Cortex of kidney (tissue), 1 donor: Measurements from ENCODE around the gene RIMBP2.

Source experiments
- DNase-seq: peaks from one replicate; lab custom pipeline; 2025; lab: John Stamatoyannopoulos, UW

RIMBP2 gene

GRCh38 chr12:130537655-130538054 lies 178.4 kb downstream of the RIMBP2 start:
- no peak for DNase-seq

- DNase-seq, result no peak
Measured at GRCh38 chr12:130537051-130537450, 179.0 kb downstream of the RIMBP2 start.

- no peak for DNase-seq
Measured at GRCh38 chr12:130530429-130530828, 185.7 kb downstream of the RIMBP2 start.

DNA sequence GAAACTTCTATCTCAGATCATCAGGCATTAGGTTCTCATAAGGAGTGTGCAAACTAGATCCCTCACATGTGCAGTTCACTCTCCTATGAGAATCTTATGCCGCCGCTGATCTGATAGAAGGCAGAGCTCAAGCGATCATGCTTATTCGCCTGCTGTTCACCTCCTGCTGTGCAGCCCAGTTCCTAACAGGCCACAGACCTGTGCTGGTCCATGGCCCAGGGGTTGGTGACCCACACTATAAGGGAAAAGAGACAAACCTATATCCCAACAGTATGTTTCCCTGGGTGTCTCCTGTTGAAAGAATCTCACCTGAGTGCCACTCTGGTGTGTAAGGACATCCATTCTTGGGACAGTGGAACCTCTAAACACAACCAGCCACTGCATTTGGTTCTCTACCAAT lies 186.3 kb downstream of the RIMBP2 start:
- DNase-seq, result no peak

GRCh38 chr12:130527239-130527638 lies 188.9 kb downstream of the RIMBP2 start:
- no peak for DNase-seq

DNA sequence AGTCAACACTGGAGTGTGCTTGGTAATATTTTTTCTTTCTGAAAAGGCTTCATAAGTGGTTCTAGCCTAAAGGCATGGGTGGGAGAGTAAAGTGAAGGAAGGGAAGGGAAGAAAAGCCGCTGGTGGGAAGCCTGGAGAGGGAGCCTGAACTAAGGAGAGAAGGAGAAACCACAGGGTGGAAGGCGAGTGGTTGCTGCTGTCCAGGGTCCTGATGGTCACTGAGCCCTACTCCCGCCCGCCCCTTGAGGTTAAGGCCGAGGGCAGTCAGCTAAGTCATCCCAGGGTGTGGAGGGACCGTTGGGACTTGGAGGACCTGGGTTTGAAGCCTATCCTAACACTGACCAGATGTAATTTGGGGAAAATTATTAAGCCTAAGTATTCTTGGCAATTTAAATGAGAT lies 189.3 kb downstream of the RIMBP2 start:
- DNase-seq, result no peak

DNA sequence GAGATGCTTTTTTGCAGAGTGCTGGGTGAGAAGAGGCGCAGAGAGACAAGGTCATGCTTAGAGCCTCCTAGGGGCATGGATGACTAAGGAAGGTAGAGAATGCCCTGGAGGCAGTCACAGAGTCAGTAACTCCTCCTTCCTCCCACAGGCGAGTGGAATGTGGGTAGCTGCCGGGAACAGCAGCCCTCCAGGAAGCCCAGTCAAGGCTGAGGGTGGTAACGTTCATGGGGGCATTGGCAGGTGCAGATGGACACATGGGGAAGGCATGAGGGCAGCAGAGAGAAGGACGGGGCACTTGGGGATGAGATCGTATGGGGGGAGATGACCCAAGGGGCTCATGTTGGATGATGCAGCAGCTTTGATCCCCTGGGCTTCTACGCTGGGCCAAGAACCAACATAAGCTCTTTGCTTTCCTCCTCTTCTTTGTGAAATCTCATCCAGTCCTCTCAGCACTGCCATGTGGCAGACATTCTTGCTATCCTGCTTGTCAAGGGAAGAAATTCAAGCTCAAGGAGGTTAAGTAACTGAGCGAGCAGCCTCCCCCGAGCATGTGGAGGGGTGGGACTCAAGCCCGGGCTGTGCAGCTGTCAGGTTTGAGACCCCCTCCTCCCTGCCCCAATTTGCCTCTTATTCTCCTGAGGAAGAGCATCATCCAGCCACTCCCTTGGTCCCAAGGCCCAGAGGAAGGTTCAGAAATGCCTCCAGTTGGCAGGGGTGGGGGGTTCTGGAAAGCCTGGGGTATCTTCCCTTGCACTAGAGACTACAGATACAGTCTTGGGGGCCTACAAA lies 190.5 kb downstream of the RIMBP2 start:
- DNase-seq, result no peak

DNA sequence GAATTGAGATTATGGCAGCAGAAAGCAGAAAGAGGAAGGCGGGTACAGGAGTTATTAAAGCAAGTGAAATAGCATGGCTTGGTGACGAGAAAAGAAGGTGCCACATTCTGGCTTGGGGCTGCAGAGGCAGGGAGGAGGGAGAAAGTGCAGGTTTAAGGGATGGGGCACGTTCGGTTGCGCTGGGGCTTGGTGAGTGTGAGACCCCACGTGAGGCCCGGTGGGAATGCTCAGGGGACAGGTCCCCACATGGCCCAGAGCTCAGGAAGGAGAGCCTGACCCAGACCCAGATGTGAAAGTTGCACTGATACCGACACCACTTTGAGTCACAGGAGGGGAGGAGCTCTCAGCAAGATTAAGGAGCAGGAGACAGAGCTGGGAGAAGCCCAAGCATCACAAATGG lies 191.3 kb downstream of the RIMBP2 start:
- DNase-seq, result no peak

GRCh38 chr12:130523863-130524614 lies 192.1 kb downstream of the RIMBP2 start:
- DNase-seq, result no peak

DNA sequence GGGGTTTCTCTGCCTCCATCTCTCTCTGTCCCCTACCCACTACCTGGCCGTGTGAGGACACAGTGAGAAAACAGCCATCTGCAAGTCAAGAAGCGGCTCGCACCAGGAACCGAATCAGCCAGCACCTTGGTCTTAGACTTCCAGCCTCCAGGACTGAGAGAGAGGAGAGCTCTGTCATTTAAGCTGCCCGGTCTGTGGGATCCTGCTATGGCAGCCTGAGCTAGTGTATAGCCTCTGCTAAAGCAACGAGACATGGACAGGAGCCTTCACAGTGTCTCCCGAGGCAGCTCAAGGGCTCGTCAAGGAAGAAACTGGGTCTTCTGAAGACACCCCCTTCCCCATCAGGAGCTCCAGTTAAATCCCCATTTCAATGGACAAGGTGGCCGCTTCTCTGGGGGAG lies 192.9 kb downstream of the RIMBP2 start:
- DNase-seq, result no peak

- DNase-seq, result no peak
Measured at GRCh38 chr12:130522244-130522834, 193.8 kb downstream of the RIMBP2 start.

DNA sequence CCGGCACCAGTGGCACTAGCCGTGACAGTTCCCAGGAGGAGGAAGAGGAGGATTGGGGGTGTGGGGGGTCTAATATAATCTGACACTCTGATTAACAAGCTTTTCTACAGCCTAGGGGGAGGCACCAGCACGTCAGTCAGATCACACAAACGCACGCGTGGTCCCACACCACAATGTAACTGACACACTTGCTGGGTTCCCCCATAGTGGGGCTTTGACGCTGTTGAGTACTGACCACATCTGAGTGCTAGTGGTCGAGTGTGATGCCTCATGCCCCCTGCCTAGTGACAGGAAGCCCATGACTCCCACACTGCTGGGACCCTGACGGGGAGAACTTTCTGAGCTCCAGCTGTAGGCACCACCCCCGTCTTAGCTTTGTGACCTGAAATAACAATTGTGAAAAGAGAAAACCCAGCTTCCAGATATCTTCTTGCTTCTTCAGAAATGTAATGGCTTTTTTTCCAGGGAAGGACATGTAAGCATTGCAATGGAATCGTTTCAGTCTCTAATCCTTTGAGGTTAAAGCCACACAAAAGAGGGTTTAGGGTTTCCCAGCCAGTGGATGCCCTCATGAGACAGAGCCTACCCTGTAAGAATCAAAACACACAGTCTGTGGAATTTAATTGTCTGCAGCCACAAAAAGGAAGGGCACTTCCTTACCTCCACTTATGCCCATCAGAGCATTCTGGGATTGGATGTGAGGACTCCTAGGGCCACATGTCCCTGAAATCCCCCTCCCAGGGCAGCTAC lies 194.5 kb downstream of the RIMBP2 start:
- DNase-seq, result no peak

- DNase-seq, result no peak
Measured at GRCh38 chr12:130520784-130521183, 195.3 kb downstream of the RIMBP2 start.

GRCh38 chr12:130517588-130517987 lies 198.5 kb downstream of the RIMBP2 start:
- DNase-seq, result no peak

- no peak for DNase-seq
Measured at GRCh38 chr12:130514149-130514551, 201.9 kb downstream of the RIMBP2 start.

- no peak for DNase-seq
Measured at GRCh38 chr12:130513556-130513955, 202.5 kb downstream of the RIMBP2 start.

- DNase-seq, result no peak
Measured at GRCh38 chr12:130511285-130511684, 204.8 kb downstream of the RIMBP2 start.

DNA sequence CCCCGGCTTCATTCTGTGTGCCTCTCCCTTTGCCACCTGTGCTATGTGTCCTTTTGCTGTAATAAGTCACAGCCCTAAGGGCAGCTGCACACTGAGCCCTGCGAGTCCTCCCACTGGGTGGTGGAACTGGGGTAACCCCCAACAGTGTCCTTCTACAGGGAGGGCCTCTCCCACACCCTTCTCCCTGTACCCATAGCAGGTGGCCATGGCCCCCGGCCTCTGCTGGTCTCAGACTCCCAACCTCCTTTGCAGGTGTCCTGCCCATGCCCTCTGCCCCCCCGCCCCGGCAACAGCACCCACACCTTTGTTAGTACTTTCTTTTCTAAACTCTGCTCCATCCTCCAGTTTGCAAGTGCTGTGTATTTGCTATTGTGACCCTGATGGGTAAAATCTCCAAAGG lies 206.6 kb downstream of the RIMBP2 start:
- no peak for DNase-seq

DNA sequence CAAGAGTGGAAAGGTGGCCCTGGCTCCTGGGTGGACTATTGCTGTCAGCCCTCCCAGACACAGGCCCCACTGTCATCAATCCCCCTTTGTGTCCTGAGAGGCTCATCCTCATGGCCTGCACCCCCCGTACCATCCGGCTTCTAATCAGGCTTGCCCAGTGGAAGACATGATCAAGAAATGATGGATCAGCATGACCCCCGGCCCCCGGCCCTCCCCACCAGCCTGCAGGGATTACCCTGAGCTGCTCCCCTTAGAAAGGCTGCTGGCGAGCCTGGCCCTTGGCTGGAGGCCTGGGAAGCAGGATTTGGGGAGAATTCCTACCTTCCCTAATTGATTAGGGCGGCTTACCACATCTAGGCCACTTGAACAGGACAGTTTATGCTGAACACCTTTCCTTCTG lies 207.3 kb downstream of the RIMBP2 start:
- no peak for DNase-seq

GRCh38 chr12:130508318-130508717 lies 207.8 kb downstream of the RIMBP2 start:
- no peak for DNase-seq

GRCh38 chr12:130506844-130507243 lies 209.3 kb downstream of the RIMBP2 start:
- no peak for DNase-seq

- DNase-seq, result no peak
Measured at GRCh38 chr12:130504840-130505175, 211.3 kb downstream of the RIMBP2 start.
